Hematopoietic multipotent progenitor cell (in vitro differentiated cells): ENCODE data around the gene BABAM2. TPM values are rescaled to one million over a fixed set of nuclear protein-coding genes. Genes with fewer than 3 reads are reported as not detected.
"Not testable (repeated sequence)": the region's sequence is repeated elsewhere in the genome, so short reads cannot be mapped to it uniquely, and the experiment has no call there.

ENCODE experiments used
- DNase-seq, 3 donors: peaks; one replicate each; pipeline ENCODE4 v3.0.0-alpha.2; 2011 to 2015; ENCODE audit warnings: low read depth in 2 of 3, low spot score in 2 of 3
- total RNA-seq: library from RNA; depleted of rRNA; stranded (reverse); fragments of >200 nt; gene quantifications from one replicate; pipeline ENCODE4 v1.2.3, GENCODE V29; 2012

The BABAM2 gene
- total RNA-seq, 1 donor = 26.9 TPM

DNA sequence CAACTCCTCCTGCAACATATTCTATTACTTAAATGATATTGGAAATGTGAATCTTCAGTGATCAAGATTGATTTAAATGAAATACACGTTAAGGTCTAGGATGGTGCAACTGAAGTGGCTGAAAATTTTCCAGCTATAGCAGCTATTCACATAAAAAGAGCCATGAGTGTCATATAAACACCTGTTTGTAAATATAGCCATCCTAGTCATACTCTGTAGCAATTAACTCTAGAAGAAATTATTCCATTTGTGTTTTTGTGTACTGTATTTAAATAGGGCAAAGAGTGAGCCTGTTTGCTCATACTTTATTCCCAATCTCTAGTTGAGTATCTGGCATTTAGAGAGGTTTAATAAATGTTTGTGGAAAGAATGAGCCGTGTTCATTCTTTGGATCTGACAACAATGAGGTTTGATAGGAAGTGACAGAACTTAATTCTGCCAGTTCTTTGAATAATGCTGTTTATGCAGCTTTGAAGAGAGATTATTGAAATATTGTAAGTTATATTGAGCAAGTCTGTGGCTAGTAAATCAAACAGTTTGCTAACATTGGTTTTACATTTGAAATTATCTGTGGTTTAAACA, 49.7 kb downstream of the BABAM2 start:
- no peak for DNase-seq

- no peak for DNase-seq
Observed at GRCh38 chr2:27940982-27941381, 50.5 kb downstream of the BABAM2 start.

- no peak for DNase-seq
Observed at GRCh38 chr2:27942612-27943547, 52.4 kb downstream of the BABAM2 start.

DNA sequence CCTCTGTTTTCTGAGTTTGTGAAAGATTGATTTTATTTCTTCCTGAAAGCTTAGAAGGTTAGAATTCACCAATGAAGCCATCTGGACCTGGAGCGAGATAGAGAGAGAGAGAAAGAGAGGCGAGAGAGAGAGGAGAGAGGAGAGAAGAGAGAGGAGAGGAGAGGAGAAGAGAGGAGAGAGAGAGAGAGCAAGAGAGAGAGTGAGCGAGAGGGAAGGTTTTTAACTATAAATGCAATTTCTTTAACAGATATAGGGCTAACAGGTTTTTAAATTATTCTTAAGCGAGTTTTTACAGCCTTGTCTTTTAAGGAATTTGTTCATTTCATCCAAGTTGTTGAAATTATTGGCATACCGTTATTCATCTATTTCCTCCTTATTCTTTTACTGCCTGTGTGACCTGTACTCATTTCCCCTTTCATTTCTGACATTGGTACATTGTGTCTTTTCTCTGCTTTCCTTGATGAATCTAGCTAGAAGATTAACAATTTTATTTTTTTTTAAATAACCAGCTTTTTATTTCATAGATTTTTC, 56.1 kb downstream of the BABAM2 start:
- no peak for DNase-seq

DNA sequence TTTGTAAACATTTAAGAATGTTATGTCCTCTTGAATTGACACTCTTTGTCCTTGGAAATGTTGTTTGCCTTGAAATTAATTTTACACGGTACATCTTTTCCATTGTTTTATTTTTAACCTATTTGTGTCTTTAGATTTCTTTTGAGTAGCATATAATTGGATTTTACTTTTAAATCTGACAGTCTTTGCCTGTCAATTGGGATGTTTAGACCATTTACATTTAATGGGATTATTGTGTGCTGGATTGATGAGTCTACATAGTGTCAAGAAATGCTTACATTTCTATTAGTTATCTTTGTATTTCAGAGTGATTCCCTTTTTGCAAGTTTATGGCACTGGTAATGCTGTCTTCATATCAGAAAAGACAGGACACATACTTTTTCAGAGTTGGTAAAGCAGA, 61.5 kb downstream of the BABAM2 start:
- DNase-seq = no peak

DNA sequence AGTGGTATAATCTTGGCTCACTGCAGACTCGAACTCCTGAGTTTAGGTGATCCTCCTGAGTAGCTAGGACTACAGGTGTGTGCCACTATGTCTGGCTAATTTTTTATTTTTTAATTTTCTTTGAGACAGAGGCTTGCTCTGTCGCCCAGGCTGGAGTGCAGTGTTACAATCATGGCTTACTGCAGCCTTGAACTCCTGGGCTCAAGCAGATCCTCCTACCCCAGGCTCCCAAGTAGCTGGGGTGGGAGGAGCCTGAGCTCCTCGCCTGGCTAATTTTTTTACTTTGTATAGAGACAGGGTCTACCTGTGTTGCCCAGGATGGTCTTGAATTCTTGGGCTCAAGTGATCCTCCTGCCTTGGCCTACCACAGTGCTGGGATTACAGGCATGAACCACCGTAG, 62.5 kb downstream of the BABAM2 start:
- no peak for DNase-seq

- no peak for DNase-seq
Observed at GRCh38 chr2:27954221-27954673, 63.7 kb downstream of the BABAM2 start.

- peak in 2 of 3 donors; percentile 89 to 93 for DNase-seq
Observed at GRCh38 chr2:27954771-27955383, 64.3 kb downstream of the BABAM2 start.

DNA sequence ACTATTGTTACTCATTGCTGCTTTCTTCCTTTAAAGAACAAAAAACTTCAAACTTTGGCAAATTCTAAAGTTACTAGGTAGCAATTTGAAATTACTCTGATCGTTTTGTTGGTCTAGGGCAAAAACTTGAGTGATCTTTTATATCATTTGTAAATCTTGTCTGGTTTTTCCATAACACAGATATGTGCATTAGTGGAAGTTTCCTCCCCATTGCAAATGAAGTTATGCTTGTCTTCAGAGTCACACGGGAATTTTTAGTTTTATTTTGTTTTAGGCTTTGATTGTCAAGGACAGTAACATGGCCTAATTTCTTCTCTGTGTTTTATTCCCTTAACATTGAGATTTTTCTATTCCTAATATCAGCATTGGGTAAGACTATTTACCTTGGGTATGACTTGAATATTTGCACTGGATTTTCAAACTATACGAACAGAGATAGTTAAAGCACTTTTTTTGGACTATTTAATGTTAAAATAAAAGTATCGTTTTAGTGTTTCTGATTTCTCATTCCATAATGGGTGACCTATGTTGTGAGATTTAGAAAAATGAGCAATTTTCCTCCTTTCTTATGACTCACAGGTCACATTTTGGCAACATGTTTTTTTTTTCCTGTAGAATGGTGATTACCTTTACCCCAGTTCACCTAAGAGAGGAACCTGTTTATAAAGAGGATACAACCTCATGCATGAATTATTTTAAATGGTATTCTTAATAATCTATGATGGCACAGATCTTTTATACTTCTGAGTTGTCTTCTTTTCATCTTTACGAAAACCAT, 65.0 kb downstream of the BABAM2 start:
- DNase-seq = no peak

DNA sequence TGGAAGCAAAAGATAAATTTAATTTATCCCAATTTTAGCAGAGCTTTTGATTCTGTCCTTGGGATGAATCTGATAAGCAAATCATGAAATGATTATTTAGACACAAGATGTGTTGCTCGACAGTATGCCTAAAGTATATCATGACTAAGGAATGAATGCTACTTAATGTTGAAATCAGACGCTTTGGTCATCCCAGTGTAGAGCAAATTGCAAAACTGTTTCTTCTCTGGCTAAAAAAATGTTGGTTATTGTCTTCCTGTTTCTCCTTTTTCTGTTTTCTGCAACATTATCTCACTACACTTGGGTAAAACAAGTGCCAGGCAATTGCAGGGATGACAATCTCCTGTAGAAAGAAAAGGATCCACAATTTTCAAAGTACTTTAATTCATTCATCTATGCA, 66.4 kb downstream of the BABAM2 start:
- no peak for DNase-seq

DNA sequence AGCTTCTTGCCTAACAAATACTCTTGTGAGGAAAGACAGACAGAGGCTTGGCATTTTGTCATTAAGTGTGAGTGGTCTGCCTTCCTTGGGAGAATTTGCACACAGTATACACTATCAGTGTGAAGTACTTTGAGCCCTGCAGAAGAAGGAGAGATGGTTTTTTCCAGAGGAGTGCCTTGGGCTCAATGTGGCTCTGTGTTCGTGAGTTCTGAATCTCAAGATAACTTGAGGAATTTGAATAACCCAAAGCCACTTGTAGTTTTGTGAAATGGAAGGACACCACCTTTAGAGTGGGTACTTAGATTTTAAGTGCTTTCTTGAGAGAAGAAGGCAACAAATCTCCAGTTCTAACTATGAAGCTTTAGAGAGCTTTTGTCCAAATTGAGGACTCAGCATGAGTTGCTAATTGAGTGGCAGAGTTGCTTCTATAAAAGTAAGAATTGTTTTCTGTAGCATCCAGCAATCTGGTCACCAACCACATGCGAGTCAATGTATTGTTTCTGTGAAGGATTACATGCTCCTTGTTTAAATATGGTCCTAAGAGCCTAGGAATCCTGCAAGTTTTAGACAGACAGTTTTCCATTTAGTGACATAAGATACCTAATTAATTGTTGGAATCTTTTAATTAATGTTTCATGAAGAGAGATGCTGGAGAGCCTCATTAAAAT, 68.3 kb downstream of the BABAM2 start:
- DNase-seq = no peak

GRCh38 chr2:27959496-27959895, 69.0 kb downstream of the BABAM2 start:
- peak in 2 of 3 donors; percentile 31 to 35 for DNase-seq

DNA sequence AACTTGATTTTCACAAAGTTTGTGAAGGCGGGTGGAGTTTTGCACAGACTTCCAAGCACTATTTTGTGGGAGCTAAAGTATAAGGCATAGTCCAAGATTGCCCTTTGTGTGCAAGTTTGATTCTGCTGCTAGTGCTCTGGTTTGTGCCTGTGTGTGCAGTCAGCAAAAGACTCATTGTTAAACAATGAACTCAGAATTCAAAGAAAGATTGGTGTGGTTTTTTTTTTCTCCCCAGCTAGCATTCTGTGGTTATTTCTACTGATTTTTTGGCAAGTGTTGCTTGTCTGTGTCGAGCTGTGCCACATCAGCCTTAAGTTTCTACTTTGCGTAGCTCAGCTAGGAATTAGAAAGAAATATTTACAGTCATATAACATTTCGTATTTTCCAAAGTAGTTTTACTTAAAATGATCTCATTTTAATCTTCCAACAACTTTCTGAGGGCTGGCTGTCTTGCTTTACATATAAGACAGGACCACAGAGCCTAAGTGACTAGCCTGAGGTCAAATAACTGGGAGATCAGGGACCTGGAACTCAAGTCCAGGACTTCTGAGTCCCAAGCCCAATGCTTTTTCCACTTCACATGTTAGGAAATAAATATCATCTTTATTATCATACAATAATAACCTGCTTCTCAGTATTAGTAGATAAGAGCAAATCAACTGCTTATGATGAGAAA, 69.8 kb downstream of the BABAM2 start:
- DNase-seq = peak in 1 of 3 donors; percentile 55

DNA sequence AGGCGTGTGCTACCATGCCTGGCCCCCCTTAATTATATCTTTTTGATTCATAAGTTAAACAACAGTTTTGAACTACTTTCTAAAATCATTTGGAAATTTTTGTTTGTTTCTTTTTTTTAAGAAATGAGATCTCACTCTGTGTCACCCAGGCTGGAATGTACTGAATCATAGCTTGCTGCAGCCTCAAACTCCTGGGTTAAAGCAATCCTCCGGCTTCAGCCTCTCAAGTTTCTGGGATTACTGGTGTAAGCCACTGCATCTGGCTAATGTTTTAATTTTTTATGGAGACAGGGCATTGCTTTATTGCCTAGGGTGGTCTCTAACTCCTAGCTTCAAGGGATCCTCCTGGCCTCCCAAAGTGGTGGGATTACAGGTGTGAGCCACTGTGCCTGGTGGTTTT, 71.5 kb downstream of the BABAM2 start:
- no peak for DNase-seq

DNA sequence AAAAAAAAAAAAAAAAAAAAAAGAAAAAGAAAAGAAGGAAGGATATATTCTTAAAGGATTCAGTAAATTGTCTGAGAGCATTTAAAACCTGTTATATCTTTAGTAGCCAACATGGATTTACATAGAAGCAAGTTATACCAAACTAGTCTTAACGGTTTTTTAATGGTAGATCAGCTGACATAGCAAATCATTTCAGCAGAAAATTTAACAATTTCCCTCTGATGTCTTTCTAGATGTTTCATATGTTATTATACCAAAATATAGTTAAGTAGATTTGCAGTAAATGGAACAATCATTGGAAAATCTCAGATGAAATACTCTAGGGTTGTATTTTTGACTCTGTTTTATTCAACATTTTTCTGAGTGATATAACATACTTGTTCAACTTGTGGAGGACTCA, 72.9 kb downstream of the BABAM2 start:
- no peak for DNase-seq

DNA sequence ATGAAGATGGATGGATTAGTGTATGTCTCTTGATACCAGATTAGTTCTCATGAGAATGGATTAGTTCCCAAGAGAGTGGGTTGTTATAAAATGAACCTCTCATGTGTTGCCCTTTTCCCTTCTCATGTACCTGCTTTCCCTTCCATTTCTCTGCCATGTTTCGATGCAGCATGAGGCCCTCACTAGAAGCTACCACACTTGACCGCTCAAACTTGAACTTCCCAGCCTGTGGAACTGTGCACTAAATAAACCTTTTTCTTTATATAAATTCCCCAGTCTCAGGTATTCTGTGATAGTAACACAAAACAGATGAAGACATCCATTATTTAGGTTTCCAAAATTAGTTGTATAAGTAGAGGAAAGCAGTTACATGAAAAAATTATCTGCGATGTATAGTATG, 73.5 kb downstream of the BABAM2 start:
- DNase-seq = no peak

DNA sequence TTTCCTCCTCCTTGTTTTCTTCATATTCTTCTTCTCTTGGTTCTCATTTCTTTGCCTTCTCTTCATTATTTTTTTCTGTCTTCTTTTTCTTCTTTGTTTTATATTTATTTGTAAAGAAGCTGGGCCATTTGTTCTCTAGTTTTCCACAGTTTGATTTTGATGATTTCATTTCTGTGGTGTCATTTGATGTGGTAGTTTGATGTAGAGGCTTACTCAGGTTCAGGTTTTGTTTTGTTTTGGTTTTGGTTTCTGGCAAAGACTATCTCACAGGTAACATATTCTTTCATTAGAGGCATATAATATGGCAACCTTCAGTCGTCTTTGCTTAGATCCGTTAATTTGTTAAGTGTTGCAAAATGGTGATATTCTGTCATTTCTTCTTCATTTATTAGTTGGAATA, 75.3 kb downstream of the BABAM2 start:
- peak in 1 of 3 donors; percentile 17 for DNase-seq

DNA sequence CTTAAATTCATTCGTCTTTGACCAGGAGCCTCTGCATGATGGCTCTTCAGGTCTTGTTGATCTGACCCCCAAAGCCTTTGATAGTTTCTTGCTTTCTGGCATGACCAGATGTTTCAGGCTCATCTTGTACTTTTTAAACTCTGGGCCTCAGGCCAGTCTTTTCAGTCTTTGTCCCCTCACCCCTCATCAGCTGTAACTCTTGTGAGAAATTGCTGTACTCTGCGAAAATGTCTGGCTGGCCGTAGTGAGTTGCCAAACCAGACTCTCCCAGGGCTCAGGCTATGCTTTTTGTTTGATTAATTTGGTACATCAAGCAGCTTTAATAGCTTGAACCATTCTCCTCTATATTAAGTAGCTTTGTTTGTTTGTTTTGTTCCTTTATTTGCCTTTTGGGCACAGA, 75.9 kb downstream of the BABAM2 start:
- DNase-seq = no peak

DNA sequence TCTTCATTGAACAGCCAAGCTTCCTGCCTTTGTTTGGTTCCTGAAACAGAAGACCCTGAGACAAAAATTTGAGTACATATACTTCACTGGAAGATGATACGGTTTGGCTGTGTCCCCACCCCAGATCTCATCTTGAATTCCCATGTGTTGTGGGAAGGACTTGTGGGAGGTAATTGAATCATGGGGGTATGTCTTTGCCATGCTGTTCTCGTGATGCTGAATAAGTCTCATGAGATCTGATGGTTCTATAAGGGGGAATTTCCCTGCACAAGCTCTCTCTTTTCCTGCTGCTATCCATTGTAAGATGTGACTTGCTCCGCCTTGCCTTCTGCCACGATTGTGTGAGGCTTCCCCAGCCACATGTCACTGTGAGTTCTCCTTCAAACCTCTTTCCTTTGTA, 76.5 kb downstream of the BABAM2 start:
- DNase-seq = no peak

- not testable (repeated sequence) for DNase-seq
Observed at GRCh38 chr2:27968045-27968444, 77.5 kb downstream of the BABAM2 start.
